Activated CD4-positive, alpha-beta T cell treated with anti-CD3 and anti-CD28 coated beads, Interleukin-2, amount 50 U/mL, for 48 hours (primary cell): ENCODE results near the gene IL4R.
A peak's percentile ranks its signal among the peaks of the same experiment; 100 is the strongest.
"Not testable (repeated sequence)": the region's sequence is repeated elsewhere in the genome, so short reads cannot be mapped to it uniquely, and the experiment has no call there.

Experiments
- DNase-seq, 2 experiments: peaks; one replicate each; pipeline ENCODE4 v3.0.0-alpha.2; 2020

IL4R gene

DNA sequence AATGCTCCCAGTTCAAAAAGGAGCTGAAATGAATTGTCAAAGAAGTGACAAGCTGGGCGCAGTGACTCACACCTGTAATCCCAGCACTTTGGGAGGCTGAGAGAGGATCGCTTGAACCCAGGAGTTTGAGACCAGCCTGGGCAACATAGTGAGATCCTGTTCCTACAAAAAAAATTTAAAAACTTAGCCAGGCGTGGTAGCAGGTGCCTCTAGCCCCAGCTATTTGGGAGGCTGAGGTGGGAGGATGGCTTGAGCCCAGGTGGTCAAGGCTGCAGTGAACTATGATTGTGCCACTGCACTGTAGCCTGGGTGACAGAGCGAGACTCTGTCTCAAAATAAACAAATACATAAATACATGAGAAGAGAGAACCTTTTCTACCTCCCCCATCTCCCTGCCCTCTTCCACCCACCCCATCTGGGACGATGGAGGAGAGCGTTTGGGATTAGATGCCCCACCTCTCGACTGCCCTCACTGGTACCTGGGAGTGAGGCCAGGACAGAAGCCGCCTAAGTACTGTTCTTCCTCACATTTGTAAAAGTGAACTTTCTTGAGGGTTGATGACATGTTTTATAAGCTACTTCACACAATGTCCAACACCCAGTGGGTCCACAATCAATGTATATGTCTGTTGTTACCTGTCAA lies 2.4 kb downstream of the IL4R start:
- no peak for DNase-seq

DNA sequence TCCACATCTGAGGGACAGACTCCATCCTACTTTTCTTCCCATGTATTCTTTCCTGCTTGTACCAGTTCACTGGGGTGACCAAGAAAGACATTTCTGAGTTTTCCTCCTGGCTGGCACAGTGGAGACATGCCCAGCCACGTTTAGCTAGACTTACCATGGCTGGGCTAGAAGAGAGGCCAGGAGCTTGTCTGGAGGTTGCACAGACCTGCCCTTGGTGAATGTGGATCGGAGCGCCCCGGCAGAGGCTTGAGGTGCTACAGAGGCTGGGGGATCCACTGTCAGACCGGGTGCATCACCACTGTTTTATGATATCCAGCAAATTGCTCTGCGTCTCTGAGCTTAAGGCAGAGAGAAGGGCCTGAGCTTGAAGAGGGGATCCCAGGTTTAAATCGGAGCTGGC lies 3.5 kb downstream of the IL4R start:
- peak in 1 of 2 experiments; percentile 34 for DNase-seq

DNA sequence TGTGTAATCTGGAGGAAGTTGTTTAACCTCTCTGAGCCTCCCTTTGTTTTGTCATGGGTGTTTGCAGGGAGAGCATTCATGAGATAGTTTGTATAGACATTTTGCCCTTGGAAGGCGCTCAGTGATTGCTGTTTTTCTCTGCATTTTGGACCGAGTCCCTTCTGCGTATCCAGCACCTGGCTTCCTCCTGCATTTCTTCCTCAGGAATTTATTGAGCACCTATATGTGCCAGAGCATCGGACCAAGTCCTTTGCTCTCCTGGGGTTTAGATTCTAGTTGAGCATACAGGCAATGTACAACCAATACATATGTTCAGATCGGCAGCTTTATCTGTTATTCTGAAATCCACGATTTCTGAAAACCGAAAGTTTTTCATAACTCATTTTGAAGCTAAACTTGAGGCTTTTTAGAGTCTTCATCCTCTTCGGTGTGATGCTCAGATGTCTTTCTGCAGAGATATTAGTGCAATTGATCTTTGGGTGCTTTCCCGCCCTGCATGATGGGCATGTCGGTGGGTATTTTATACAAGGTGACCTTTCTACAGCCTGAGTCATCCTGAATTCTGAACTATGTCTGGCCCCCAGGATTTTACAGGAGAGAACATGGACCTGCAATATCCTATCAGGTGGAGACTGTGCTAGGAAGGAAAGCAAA lies 4.1 kb downstream of the IL4R start:
- peak; percentile 60 to 64 for DNase-seq

DNA sequence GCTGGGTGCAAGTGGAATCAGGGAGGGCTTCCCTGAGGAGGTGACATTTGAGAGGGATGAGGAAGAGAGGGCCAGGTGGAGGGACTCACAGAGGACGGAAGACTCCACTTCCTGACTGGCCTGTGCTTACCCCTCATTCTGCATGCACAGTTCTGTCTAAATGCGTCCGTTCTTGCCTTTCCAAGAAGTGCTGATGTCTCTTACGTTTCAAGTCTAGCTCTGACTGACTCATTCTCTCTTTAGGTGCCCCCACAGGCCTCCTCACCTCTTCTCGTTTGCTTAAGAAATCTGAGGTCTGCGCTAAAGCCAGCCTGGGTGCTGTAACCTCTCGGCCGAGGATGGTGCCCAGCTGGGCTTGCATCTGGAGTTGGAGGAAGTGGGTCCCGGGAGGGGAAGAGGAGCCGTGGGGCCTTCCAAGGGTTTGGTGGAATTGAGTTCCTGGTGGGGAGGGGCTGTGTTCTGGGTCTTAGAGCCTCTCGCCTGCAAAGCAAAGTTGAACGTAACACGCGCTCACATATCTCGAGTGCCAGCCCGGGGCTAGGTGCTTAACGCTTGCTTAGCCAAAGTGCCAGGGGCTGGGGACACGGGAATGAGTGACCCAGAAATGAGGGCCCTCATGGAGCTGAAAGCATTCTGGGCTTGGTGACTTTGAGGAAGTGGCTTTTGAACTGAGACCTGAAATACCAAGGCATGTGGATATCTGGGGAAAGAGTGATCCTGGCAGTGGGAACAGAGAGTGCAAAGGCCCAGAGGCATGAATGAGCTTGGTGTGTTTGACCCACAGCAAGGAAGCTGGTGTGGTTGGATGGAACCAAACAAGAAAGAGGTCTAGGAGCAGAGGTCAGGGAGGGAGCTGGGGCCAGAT lies 4.8 kb downstream of the IL4R start:
- DNase-seq: peak; percentile 64 to 69

DNA sequence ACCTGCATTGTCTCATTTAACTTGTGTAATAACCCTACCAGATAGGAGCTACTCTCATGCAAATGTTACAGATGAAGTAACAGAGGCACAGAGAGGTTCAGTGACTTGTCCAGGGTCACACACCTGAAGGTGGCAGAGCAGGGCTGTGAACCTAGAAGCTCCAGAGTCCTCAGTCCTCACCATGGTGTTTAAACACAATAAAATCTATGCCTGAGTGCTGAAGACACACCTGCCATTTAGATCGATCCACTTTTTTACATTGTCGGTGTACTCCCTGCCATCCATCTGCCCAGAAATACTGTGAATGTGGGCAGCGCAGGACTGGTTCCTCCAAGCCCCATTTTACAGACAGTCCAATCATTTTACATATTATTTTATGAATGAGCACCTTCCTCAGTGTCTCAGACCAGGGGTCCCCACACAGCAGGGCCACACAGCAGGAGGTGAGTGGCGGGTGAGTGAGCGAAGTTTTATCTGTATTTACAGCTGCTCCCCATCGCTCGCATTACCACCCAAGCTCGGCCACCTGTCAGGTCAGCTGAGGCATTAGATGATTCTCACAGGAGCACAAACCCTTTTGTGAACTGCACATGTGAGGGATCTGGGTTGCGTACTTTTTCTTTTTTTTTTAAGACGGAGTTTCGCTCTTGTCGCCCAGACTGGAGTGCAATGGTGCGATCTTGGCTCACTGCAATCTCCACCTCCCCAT lies 5.6 kb downstream of the IL4R start:
- no peak for DNase-seq

DNA sequence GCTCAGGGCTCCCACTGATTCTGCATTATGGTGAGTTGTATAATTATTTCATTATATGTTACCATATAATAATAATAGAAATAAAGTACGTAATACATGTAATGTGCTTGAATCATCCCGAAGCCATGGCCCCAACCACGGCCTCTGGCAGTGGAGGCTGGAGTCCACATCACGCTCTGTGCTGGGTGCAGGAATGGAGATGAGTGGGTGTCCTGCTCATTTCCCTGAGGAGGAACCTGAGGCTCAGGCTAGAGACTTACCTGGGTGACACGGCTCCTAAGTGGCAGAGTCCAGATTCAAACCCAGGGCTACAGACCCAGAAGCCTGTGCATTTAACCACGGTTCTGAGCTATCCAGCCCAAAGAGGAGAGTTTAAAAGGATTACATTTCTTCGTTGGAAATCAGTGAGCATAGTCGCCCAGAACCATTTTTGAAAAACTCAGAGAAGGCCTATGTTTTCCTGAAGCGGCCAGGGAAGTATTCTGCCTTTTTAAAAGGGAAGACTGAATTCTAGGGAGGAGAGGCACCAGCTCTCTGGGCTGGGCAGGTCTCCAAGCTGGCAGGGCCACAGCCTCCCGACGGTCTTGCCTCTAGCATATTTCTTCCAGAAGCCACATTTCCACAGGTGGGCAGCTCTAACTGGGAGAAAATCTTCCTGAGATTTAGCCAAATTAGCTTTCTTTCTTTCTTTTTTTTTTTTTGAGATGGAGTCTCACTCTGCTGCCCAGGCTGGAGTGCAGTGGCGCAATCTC lies 6.7 kb downstream of the IL4R start:
- DNase-seq: no peak

DNA sequence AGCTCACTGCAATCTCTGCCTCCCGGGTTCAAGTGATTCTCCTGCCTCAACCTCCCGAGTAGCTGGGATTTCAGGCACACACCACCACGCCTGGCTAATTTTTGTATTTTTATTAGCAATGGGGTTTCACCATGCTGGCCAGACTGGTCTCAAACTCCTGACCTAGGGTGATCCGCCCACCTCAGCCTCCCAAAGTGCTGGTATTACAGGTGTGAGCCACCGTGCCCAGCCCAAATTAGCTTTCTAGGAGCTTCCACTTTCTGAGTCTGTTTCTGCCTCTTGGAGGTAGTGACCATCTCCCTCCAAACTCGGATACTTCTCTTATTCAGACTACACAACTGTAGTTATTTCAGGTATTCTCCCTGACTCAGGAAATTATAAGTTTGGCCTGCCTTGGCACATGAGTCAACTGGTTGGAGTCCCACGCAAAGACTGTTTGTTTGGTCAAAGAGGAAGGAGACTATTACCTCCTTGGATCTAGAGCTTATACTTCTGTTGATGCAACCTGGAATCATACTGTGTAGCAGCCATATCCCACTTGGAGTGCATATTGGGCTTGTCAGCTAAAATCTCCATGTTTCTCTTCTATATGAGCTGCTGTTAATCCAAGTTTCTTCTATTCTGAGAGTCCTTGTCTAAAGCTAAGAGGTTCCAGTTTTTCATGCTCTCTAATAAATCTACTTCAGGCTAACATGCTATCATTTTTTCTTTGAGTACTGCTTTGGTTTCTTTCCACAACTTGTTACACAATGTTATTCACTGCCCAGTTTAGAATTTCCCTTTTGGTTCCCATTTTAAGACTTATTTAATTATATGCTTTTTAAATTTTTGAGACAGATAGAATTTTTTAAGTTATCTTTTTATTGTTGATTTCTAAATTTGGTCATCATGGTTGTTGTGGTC lies 7.5 kb downstream of the IL4R start:
- DNase-seq: no peak

DNA sequence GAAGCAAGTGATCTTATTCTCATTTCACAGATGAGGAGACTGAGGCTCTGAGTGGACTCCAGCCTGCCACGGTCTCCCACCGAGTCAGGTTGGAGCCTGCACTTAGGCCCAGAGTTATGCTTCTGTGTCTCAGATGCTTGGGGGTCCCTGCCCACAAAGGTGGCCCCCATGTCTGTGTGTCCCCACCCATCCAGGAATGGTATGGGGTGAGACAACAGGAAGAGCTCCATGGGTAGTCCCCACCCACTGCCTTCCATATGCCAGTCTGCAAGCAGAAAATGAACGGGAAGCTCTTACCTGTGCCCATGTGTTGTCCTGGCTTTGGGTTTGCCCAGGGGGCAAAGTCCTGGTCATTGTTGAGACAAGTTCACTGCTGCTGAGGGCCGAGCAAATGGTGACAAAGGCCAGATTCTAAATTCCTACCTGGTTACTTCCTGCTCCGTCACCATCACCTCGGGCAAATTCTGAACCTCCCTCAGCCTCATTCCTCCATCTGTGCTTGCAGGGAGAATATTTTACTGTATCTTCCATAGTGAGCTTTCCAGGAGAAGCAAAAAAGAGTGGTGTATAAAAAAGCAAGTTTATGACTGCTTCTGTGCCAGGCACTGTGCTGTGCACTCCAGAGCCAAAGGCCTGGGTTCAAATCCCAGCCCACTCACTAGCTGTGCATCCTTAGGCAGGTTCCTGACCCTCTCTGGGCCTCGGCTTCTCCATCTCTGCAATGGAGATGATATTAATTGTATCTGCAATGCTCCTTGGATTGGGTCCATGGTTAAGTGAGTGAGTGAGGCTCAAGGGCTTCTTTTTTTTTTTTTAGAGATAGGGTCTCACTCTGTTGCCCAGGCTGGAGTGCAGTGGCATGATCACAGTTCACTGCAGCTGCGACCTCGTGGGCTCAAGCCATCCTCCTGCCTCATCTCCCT lies 9.3 kb downstream of the IL4R start:
- DNase-seq: no peak

DNA sequence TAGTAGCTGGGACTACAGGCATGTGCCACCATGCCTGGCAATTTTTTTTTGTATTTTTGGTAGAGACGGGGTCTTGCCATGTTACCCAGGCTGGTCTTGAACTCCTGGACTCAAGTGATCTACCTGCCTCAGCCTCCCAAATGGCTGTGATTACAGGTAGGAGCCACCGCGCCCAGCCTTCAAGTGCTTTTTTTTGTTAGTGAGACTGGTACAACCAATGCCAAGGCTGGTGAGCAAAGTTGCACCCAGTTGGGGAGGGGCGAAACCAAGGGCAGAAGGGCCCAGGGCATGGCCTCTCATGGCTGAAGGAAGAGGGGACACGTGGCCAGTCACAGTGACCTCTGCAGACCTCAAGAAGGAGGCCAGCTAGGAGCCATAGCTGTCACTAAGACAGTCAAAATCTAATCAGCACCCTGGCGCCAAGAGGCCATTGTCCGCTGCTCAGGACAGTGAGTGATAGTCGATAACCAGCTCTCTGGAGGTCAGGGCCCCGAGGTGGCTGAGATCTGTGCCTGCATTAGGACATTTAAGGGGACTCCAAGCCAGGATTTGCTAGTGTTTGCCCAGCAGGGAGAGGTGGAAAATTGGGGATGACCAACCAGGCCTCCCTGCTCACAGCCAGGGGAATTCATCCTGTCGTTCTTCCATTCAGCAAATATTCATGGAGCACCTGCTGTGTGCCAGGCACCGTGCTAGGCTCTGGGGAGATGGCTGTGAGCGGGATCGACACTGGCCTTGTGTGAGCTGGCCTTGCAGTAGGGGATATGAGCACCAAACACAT lies 10.2 kb downstream of the IL4R start:
- no peak for DNase-seq

DNA sequence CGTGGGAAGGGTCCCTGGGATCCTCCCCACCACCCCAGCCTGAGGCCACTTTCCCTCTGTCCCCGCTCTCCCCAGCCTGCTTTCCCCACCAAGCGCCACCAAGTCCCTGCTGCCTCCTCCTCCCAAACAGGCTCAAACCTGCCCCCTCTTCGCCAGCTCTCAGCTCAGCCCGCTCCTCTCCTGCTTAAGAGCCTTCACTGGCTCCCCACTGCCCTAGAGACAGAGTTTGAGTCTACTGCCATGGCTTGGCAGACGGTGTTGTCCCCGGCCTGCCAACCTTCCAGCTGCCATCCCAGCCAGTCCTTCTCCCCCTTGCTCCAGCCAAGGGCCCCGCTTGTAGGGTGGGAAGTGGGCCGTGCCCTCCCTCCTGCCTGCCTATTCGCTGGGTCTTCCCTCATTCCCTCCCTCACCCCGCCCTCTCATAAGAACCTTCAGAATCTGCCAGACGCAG lies 11.1 kb downstream of the IL4R start:
- DNase-seq: no peak

DNA sequence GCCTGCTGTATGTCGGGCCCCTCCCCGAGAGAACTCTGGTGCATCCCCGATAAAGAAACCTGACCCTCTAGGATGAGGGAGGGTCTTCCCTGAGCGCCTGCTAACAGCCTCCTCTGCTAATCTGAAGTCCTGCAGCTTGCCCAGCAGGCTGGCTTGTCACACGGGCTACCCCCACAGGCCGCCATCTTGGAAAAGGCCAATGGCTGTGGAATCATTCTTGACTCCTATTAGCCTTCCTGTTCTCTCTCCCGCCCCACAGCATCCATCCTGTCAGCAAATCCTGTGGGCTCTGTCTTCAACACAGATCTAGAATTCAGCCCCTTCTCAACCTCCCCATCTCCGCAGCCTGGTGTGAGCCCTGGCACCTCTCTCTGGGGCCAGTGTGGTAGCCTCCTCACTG lies 12.0 kb downstream of the IL4R start:
- no peak for DNase-seq

DNA sequence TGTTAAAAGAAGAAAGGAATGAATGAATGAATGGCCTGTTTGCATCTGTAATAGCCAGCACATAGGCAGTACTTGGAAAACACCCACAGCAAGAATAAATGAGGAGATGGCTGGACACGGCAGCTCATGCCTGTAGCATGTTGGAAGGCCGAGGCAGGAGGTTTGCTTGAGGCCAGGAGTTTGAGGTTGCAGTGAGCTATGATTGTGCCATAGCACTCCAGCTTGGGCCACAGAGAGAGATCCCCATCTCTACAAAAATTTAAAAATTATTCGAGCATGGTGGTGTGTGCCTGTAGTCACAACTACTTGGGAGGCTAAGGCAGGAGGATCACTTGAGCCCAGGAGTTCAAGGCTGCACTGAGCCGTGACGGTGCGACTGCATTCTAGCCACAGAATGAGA lies 12.5 kb downstream of the IL4R start:
- no peak for DNase-seq

DNA sequence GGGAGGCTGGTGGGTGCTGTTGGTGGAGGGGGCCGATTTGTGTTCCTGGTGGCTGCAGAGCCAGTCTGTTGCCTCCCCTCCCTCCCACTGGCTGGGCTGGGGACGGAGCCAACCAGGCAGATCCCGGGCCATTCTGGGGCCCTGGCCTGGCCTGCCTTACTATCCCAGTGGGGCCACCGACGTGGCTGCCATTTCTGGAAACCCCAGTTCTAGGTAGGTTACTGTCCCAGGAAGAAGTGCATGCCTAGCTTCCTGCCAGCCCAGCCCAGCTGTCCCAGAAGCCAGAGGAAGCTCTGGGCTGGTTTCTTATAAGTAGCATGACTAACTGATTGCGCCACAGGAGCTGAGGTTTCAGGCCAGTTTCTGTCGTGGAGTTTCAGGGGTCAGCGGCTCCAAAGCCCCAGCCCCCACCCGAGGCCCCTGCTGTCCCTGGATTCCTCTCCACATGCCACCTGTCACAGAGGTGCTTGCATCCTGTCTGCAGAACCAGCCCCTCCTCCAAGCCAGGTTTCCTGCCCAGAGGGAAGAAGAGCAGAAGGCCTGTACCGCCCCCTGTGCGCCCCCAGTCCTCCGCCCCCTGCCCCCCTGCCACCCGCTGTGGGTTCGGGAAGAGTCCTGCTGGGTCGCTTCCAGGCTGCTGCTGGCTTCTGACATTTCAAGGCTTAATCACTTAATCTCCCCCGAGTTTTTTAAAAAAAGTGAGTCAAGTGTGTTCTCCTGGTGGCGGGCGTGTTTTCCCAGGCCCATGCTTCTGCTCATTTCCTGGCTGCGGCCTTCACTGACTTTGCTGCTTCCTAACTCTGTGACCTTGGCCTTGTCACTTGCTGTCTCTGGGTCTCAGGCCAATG lies 13.2 kb downstream of the IL4R start:
- peak; percentile 56 to 64 for DNase-seq

DNA sequence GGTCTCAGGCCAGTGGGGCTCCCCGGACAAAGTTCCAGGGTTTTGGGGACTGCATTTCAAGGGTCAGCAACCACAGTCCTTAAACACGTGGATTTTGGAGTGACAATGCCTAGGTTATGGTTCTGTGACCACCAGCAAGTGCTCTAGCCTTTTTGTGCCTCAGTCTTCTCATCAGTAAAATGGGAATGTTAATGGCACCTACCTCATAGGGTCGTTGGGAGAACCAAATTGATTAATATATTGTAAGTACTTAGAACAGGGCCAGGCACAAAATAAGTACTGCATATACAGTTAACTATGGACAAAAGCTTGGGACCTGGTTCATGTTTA lies 13.8 kb downstream of the IL4R start:
- DNase-seq: no peak

DNA sequence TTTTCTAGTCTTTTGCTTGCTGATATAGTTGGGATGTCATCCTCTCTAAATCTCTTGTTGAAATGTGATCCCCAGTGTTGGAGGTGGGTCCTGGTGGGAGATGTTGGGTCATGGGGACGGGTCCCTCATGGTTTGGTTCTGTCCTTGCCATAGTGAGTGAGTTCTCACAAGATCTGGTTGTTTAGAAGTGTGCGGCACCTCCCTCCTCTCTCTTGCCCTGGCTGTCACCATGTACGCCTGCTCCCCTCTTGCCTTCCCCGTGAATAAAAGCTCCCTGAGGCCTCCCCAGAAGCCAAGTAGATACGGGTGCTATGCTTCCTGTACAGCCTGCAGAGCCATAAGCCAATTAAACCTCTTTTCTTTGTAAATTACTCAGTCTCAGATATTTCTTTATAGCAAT lies 15.2 kb downstream of the IL4R start:
- no peak for DNase-seq

DNA sequence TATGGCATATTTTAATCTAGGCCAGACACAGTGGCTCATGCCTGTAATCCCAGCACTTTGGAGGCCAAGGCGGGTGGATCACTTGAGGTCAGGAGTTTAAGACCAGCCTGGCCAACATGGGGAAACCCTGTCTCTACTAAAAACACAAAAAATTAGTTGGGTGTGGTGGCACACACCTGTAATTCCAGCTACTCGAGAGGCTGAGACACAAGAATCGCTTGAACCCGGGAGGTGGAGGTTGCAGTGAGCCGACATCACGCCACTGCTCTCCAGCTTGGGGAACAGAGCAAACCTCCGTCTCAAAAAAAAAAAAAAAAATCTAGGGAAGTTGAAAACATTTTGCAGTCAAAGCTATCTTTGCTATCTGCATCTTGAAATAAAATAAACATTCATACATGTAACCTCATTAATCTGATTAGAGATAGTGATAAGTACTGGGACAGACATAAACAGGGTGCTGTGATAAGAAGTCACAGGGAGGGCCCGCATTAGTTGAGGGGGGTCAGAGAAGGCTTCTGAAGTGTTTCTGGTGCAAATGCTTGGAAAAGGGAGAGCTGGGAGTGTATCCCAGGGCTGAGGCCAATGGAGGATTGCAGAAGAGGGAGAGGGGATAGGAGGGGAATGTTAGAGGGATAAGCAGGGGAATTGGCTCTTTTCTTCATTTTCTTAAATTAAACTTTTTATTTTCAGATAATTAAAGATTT lies 15.8 kb downstream of the IL4R start:
- not testable (repeated sequence) for DNase-seq

DNA sequence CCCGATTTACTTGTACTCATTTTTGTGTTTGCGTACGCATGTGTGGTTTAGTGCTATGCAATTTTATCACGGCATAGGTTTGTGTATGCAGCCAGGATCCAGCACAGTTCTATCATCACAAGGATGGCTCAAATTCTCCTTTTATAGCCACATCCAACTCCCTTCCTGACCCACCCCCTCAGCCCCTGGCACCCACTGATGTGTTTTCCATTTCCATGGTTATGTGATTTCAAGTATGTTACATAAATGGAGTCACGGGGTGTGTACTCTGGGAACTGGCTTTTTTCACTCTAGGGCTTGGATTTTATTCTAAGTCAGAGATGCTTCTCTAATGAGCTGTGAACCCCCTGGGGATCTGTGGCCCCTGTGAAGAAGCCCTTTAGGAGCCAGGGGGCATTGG lies 16.8 kb downstream of the IL4R start:
- no peak for DNase-seq

DNA sequence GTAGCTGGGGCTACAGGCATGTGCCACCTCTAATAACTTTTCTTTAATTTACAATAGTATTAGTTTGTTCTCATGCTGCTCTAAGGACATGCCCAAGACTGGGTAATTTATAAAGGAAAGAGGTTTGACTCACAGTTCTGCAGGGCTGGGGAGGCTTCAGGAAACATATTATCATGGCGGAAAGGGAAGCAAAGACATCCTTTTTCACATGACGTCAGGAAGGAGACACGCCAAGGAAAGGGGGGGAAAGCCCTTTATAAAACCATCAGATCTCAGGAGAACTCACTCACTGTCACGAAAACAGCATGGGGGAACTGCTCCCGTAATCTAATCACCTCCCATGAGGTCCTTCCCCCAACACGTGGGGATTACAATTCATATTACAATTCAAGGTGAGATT lies 18.3 kb downstream of the IL4R start:
- DNase-seq: no peak
